HepG2 (cell line): Measurements from ENCODE around the gene SBNO1. TPM values are rescaled to one million over a fixed set of nuclear protein-coding genes. Genes with fewer than 3 reads are reported as not detected.
A peak's percentile ranks its signal among the peaks of the same experiment; 100 is the strongest.

Source experiments
- AGO1 ChIP-seq: fragments of 200-400 bp; formaldehyde crosslinking; IDR thresholded peaks from 2 replicates; pipeline ENCODE4 v1.6.1; 2017; ENCODE audit warnings: mild to moderate bottlenecking, low read depth, low read length, moderate library complexity; ENCODE audit not compliant: poor library complexity, severe bottlenecking
- ASH2L ChIP-seq: fragments of 300-600, 200-600 bp; sonication (generic); IDR thresholded peaks from 2 replicates; pipeline ENCODE4 v1.7.0; 2017; ENCODE audit warnings: low read depth, mild to moderate bottlenecking, moderate library complexity, mixed read lengths, low read length; ENCODE audit not compliant: insufficient read length
- EZH2 ChIP-seq: conservative IDR thresholded peaks from 2 replicates; pipeline ENCODE4 v1.6.1; 2012; ENCODE audit warnings: mild to moderate bottlenecking, low read depth, low read length, moderate library complexity
- HDAC1 ChIP-seq: sonication (generic); formaldehyde crosslinking; IDR thresholded peaks from 2 replicates; pipeline ENCODE4 v1.5.1; 2020; ENCODE audit warnings: mild to moderate bottlenecking, missing genetic modification reagents
- HNRNPL ChIP-seq: fragments of 200-400 bp; formaldehyde crosslinking; IDR thresholded peaks from 2 replicates; pipeline ENCODE4 v1.6.1; 2017; ENCODE audit warnings: mild to moderate bottlenecking, low read depth, low read length
- KAT8 ChIP-seq: IDR thresholded peaks from 2 replicates; pipeline ENCODE4 v1.6.1; 2016; ENCODE audit warnings: missing genetic modification reagents, missing compliant biosample characterization
- KDM2A ChIP-seq: sonication (generic); formaldehyde crosslinking; IDR thresholded peaks from 2 replicates; pipeline ENCODE4 v1.4.0; 2020; ENCODE audit warnings: low read depth, missing genetic modification reagents, borderline replicate concordance
- KDM5B ChIP-seq: sonication (generic); formaldehyde crosslinking; IDR thresholded peaks from 2 replicates; pipeline ENCODE4 v1.4.0; 2020; ENCODE audit warnings: missing genetic modification reagents, mild to moderate bottlenecking, borderline replicate concordance
- MAFF ChIP-seq: IDR thresholded peaks from 2 replicates; pipeline ENCODE4 v1.6.1; 2011; ENCODE audit warnings: low read depth, low read length, improper control_type of control experiment
- RAD51 ChIP-seq: fragments of 450-650 bp; IDR thresholded peaks from 2 replicates; pipeline ENCODE4 v1.6.1; 2016; ENCODE audit warnings: borderline replicate concordance
- RBM39 ChIP-seq: fragments of 200-400 bp; formaldehyde crosslinking; IDR thresholded peaks from one replicate; pipeline ENCODE4 v1.6.1; 2018; ENCODE audit warnings: antibody characterized with exemption, mild to moderate bottlenecking, low read depth, low read length; ENCODE audit not compliant: poor library complexity, severe bottlenecking
- TBX2 ChIP-seq: sonication (generic); formaldehyde crosslinking; IDR thresholded peaks from 2 replicates; pipeline ENCODE4 v1.5.0; 2020; ENCODE audit warnings: missing genetic modification reagents, mild to moderate bottlenecking, borderline replicate concordance
- YY1 ChIP-seq: IDR thresholded peaks from 2 replicates; pipeline ENCODE4 v1.6.1; 2011; ENCODE audit warnings: low read length, low read depth, moderate library complexity, mild to moderate bottlenecking; ENCODE audit not compliant: insufficient read depth, insufficient replicate concordance
- ZBTB10 ChIP-seq: sonication (generic); formaldehyde crosslinking; IDR thresholded peaks from 2 replicates; pipeline ENCODE4 v1.4.0; 2020; ENCODE audit warnings: missing genetic modification reagents, borderline replicate concordance
- ZBTB38 ChIP-seq: sonication (generic); formaldehyde crosslinking; IDR thresholded peaks from 2 replicates; pipeline ENCODE4 v1.5.1; 2020; ENCODE audit warnings: mild to moderate bottlenecking, missing genetic modification reagents
- ZBTB7B ChIP-seq: sonication (generic); formaldehyde crosslinking; IDR thresholded peaks from 2 replicates; pipeline ENCODE4 v1.4.0; 2020; ENCODE audit warnings: missing genetic modification reagents
- ZNF543 ChIP-seq: sonication (generic); formaldehyde crosslinking; IDR thresholded peaks from 2 replicates; pipeline ENCODE4 v1.4.0; 2020; ENCODE audit warnings: mild to moderate bottlenecking, missing genetic modification reagents
- ZNF598 ChIP-seq: sonication (generic); formaldehyde crosslinking; IDR thresholded peaks from 2 replicates; pipeline ENCODE4 v1.5.1; 2020; ENCODE audit warnings: mild to moderate bottlenecking, missing genetic modification reagents, borderline replicate concordance
- polyA plus RNA-seq, 8 experiments: library from polyadenylated mRNA; depleted of rRNA in 3 of 8; stranded (reverse) in 7 of 8; unstranded in 1 of 8; fragments of >200 nt; fragmentation: Illumina TruSeq in 4 of 8; extraction: Trizol in 4 of 8; gene quantifications; 2 replicates each; pipeline versions ENCODE4 v1.2.1 to v1.2.3, GENCODE V29; 2011 to 2016; ENCODE audit warnings: low read depth in 4 of 8, missing spikeins in 1 of 8, mixed read lengths in 1 of 8; ENCODE audit not compliant: insufficient read depth in 1 of 8
- total RNA-seq, 5 experiments: library from RNA; depleted of rRNA; stranded (reverse); fragments of >200 nt; fragmentation: Illumina TruSeq; extraction: Trizol; gene quantifications; 2 replicates each; pipeline ENCODE4 v1.2.3, GENCODE V29; 2016; ENCODE audit warnings: low read depth in 1 of 5
- TF ChIP-seq, protein P1 (sequence below): sonication (generic); formaldehyde crosslinking; IDR thresholded peaks from 2 replicates; pipeline ENCODE4 v1.5.0; 2020; ENCODE audit warnings: missing genetic modification reagents
- TF ChIP-seq, protein P2 (sequence below): sonication (generic); formaldehyde crosslinking; IDR thresholded peaks from 2 replicates; pipeline ENCODE4 v1.5.1; 2020; ENCODE audit warnings: mild to moderate bottlenecking, missing genetic modification reagents, moderate library complexity

SBNO1 gene
- total and polyA plus RNA-seq, 2 of the 13 experiments (the other 11 are each of a cell fraction or from before 2014, with no cell fraction given): 10.9 to 40.2 TPM

DNA sequence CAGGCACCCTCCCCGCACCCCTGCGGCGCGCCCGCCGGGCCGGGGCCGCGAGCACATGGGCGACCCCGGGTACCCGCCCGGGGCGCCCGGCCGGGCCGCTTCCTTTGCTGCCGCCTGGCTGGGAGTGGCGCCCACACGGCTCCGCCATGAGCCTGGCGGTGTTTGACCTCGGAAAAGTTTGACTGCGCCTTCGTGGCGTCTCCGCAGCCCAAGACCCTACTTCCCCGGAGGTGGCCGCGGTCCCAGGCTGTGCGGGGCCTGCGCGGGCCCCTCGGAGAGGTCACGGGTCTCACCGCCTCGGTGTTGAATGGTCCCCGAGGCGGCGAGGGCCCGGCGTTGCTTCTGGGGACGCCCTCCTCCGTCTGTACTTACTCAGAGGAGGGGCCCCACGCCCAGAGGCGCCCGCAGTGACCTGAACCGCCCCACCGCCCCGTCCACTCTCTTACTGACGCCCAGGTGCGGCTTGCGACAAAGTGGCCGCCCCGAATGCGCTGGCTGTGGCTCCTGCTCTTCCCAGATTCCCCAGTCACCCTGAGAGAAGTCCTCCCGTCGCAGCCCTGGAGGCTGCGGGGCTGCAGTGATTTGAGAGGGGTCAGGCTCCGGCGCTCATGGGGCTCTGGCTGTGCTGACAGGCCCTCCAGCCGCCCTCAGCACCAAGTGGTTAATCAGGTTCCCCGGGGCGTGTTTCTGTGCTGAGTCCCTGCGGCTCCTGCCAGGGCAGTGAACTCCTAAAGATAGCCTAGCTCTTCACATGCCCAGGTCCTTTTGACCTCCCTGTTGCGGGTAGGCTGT lies 25.1 kb upstream of the SBNO1 start (continued):
- peak; percentile 50; the same call in 1 of the 2 replicates for TF ChIP-seq ZBTB10 (CRISPR knock-in tag)
- peak; percentile 49 for TF ChIP-seq AGO1
- TF ChIP-seq MAFF: no peak
- peak; percentile 45 for TF ChIP-seq RBM39
- TF ChIP-seq KAT8 (CRISPR knock-in tag): 0 out of 2 replicates have a peak, but pooled peaks have one; percentile 12
- peak; percentile 43; the same call in 1 of the 2 replicates for TF ChIP-seq TBX2 (CRISPR knock-in tag)
- no peak for TF ChIP-seq EZH2
- peak; percentile 8; the same call in 1 of the 2 replicates for TF ChIP-seq ZBTB38 (CRISPR knock-in tag)
- TF ChIP-seq, protein P1, sequence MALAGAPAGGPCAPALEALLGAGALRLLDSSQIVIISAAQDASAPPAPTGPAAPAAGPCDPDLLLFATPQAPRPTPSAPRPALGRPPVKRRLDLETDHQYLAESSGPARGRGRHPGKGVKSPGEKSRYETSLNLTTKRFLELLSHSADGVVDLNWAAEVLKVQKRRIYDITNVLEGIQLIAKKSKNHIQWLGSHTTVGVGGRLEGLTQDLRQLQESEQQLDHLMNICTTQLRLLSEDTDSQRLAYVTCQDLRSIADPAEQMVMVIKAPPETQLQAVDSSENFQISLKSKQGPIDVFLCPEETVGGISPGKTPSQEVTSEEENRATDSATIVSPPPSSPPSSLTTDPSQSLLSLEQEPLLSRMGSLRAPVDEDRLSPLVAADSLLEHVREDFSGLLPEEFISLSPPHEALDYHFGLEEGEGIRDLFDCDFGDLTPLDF (CRISPR knock-in tag): no peak
- TF ChIP-seq ASH2L: peak; percentile 51
- 0 out of 2 replicates have a peak, but pooled peaks have one; percentile 28 for TF ChIP-seq HNRNPL
- peak; percentile 74 for TF ChIP-seq KDM5B (CRISPR knock-in tag)
- TF ChIP-seq ZBTB7B (CRISPR knock-in tag): no peak; the same call in 1 of the 2 replicates
- TF ChIP-seq ZNF543 (CRISPR knock-in tag): 0 out of 2 replicates have a peak, but pooled peaks have one; percentile 41
- TF ChIP-seq YY1: peak; percentile 46
- TF ChIP-seq ZNF598 (CRISPR knock-in tag): peak; percentile 46; the same call in 1 of the 2 replicates
- TF ChIP-seq, protein P2, sequence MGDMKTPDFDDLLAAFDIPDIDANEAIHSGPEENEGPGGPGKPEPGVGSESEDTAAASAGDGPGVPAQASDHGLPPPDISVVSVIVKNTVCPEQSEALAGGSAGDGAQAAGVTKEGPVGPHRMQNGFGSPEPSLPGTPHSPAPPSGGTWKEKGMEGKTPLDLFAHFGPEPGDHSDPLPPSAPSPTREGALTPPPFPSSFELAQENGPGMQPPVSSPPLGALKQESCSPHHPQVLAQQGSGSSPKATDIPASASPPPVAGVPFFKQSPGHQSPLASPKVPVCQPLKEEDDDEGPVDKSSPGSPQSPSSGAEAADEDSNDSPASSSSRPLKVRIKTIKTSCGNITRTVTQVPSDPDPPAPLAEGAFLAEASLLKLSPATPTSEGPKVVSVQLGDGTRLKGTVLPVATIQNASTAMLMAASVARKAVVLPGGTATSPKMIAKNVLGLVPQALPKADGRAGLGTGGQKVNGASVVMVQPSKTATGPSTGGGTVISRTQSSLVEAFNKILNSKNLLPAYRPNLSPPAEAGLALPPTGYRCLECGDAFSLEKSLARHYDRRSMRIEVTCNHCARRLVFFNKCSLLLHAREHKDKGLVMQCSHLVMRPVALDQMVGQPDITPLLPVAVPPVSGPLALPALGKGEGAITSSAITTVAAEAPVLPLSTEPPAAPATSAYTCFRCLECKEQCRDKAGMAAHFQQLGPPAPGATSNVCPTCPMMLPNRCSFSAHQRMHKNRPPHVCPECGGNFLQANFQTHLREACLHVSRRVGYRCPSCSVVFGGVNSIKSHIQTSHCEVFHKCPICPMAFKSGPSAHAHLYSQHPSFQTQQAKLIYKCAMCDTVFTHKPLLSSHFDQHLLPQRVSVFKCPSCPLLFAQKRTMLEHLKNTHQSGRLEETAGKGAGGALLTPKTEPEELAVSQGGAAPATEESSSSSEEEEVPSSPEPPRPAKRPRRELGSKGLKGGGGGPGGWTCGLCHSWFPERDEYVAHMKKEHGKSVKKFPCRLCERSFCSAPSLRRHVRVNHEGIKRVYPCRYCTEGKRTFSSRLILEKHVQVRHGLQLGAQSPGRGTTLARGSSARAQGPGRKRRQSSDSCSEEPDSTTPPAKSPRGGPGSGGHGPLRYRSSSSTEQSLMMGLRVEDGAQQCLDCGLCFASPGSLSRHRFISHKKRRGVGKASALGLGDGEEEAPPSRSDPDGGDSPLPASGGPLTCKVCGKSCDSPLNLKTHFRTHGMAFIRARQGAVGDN: peak; percentile 73
- TF ChIP-seq KDM2A (CRISPR knock-in tag): peak; percentile 73; the same call in 1 of the 2 replicates
- peak; percentile 19; the same call in 1 of the 2 replicates for TF ChIP-seq HDAC1
- TF ChIP-seq RAD51: no peak
